HepG2 (cell line): ENCODE data around the gene CLDN19. TPM values are rescaled to one million over a fixed set of nuclear protein-coding genes. Genes with fewer than 3 reads are reported as not detected.

Experiments
- ATAC-seq: fragments of 200-7000 bp; cut with Tn5 transposase; 3 replicates; pipeline ENCODE4 v1.9.1; 2020; ENCODE audit warnings: mild to moderate bottlenecking, moderate library complexity
- BruUV-seq: library from RNA; stranded (reverse); fragments of 400-500 nt; replicated peaks from 2 replicates; lab custom pipeline; 2021; lab: Mats Ljungman, UMichigan
- CTCF ChIA-PET: fragments of 300-600 bp; formaldehyde crosslinking; extraction: SDS; loops from one replicate; lab custom pipeline; 2021; ENCODE audit warnings: low total read pairs, inconsistent platforms, low intra/inter-chr PET ratio; lab: Yijun Ruan, JAX
- POLR2A ChIA-PET: fragments of 350-600 bp; sonication (Branson Sonifier 250); formaldehyde crosslinking; loops from one replicate; lab custom pipeline; 2020; ENCODE audit warnings: antibody characterized with exemption, inconsistent platforms; lab: Yijun Ruan, JAX
- DNase-seq: peaks from one replicate; pipeline ENCODE4 v3.0.0-alpha.2; 2015; ENCODE audit warnings: low spot score
- FAIRE-seq: peaks from 3 replicates; lab custom pipeline; 2011; peaks lifted over from hg19 to GRCh38; lab: Jason Lieb, UNC
- H2AFZ ChIP-seq: one replicate; pipeline ENCODE4 v1.6.1; 2011; ENCODE audit warnings: low read length, inconsistent platforms
- H3K27ac ChIP-seq: fragments of 300-600 bp; 3 replicates; pipeline ENCODE4 v1.8.0; 2011; ENCODE audit warnings: mixed run types, mild to moderate bottlenecking, mixed read lengths, low read length, inconsistent platforms; ENCODE audit not compliant: insufficient read depth; ENCODE audit errors: extremely low read length
- H3K27me3 ChIP-seq, 2 experiments: fragments of 200-600 bp in 1 of 2; 2 replicates in 1 of 2; 3 replicates in 1 of 2; pipeline versions ENCODE4 v1.6.0 to v1.8.0; 2011; ENCODE audit warnings: low read length in 2 of 2, mild to moderate bottlenecking in 2 of 2, moderate library complexity in 2 of 2, inconsistent platforms in 1 of 2; ENCODE audit not compliant: insufficient read depth in 2 of 2, control insufficient read depth in 1 of 2
- H3K36me3 ChIP-seq, 2 experiments: fragments of 200-600 bp in 1 of 2; replicated peaks in 1 of 2; 2 replicates in 1 of 2; 3 replicates in 1 of 2; pipeline versions ENCODE4 v1.5.1 to v1.8.0; 2011; ENCODE audit warnings: low read length in 2 of 2, inconsistent platforms in 1 of 2; ENCODE audit not compliant: insufficient read depth in 2 of 2, control insufficient read depth in 1 of 2
- H3K4me1 ChIP-seq: 2 replicates; pipeline ENCODE4 v1.5.1; 2012; ENCODE audit warnings: low read length, inconsistent platforms; ENCODE audit not compliant: insufficient read depth
- H3K4me2 ChIP-seq: 2 replicates; pipeline ENCODE4 v1.6.0; 2011; ENCODE audit warnings: low read depth, low read length, inconsistent platforms
- H3K4me3 ChIP-seq, 3 experiments: fragments of 200-600 bp in 1 of 3; sonication (generic), shearing (Covaris generic) in 1 of 3; replicated peaks in 1 of 3; 2 replicates each; pipeline ENCODE4 v1.5.1; 2011 to 2016; ENCODE audit warnings: low read length in 3 of 3, inconsistent platforms in 2 of 3, low read depth in 2 of 3, mild to moderate bottlenecking in 2 of 3, control low read depth in 1 of 3, mixed read lengths in 1 of 3; ENCODE audit not compliant: insufficient read depth in 1 of 3
- H3K79me2 ChIP-seq: one replicate; pipeline ENCODE4 v1.6.1; 2011; ENCODE audit warnings: low read length, inconsistent platforms; ENCODE audit not compliant: insufficient read depth
- H3K9ac ChIP-seq: 2 replicates; pipeline ENCODE4 v1.6.0; 2011; ENCODE audit warnings: mild to moderate bottlenecking, low read depth, low read length, inconsistent platforms; ENCODE audit not compliant: insufficient read depth
- H3K9me3 ChIP-seq: 2 replicates; pipeline ENCODE4 v1.5.1; 2012; ENCODE audit warnings: mild to moderate bottlenecking, low read length
- H4K20me1 ChIP-seq: 2 replicates; pipeline ENCODE4 v1.6.0; 2011; ENCODE audit warnings: inconsistent platforms, mild to moderate bottlenecking, low read length, moderate library complexity; ENCODE audit not compliant: insufficient read depth
- AKAP8 ChIP-seq: sonication (generic); formaldehyde crosslinking; IDR thresholded peaks from 2 replicates; pipeline ENCODE4 v1.5.1; 2020; ENCODE audit warnings: mild to moderate bottlenecking, missing genetic modification reagents
- ATF2 ChIP-seq: sonication (generic); formaldehyde crosslinking; IDR thresholded peaks from 2 replicates; pipeline ENCODE4 v1.4.0; 2020; ENCODE audit warnings: missing genetic modification reagents
- CHD4 ChIP-seq: fragments of 200-600 bp; sonication (generic); IDR thresholded peaks from 2 replicates; pipeline ENCODE4 v1.7.0; 2017; ENCODE audit warnings: mild to moderate bottlenecking, low read length, borderline replicate concordance
- KLF15 ChIP-seq: sonication (generic); formaldehyde crosslinking; IDR thresholded peaks from 2 replicates; pipeline ENCODE4 v1.8.1; 2023; ENCODE audit warnings: borderline replicate concordance, mild to moderate bottlenecking, inconsistent platforms, missing genetic modification reagents, mixed read lengths
- RFX5 ChIP-seq: IDR thresholded peaks from 2 replicates; pipeline ENCODE4 v1.6.1; 2011; ENCODE audit warnings: low read depth, low read length, improper control_type of control experiment
- ZBTB20 ChIP-seq: sonication (generic); formaldehyde crosslinking; IDR thresholded peaks from 2 replicates; pipeline ENCODE4 v1.8.1; 2023; ENCODE audit warnings: missing genetic modification reagents, low read depth, mild to moderate bottlenecking, borderline replicate concordance
- ZKSCAN1 ChIP-seq: fragments of 150-350 bp; IDR thresholded peaks from 2 replicates; pipeline ENCODE4 v1.6.1; 2014; ENCODE audit warnings: low read length
- ZNF343 ChIP-seq: sonication (generic); formaldehyde crosslinking; IDR thresholded peaks from 2 replicates; pipeline ENCODE4 v1.4.0; 2020; ENCODE audit warnings: mild to moderate bottlenecking, missing genetic modification reagents
- ZNF562 ChIP-seq: sonication (generic); formaldehyde crosslinking; IDR thresholded peaks from 2 replicates; pipeline ENCODE4 v1.8.0; 2022; ENCODE audit warnings: missing genetic modification reagents, borderline replicate concordance
- ZNF616 ChIP-seq: sonication (generic); formaldehyde crosslinking; IDR thresholded peaks from 2 replicates; pipeline ENCODE4 v1.5.0; 2020; ENCODE audit warnings: low read depth, mild to moderate bottlenecking, missing genetic modification reagents
- ZNF746 ChIP-seq: sonication (generic); formaldehyde crosslinking; IDR thresholded peaks from 2 replicates; pipeline ENCODE4 v1.8.0; 2022; ENCODE audit warnings: mild to moderate bottlenecking, missing genetic modification reagents
- ZNF766 ChIP-seq: sonication (generic); formaldehyde crosslinking; IDR thresholded peaks from 2 replicates; pipeline ENCODE4 v1.5.0; 2020; ENCODE audit warnings: missing genetic modification reagents, borderline replicate concordance
- WGBS: methylation state at CpG from one replicate; pipeline ENCODE4 v1.1.6; 2017; ENCODE audit warnings: low lambda C conversion rate; 5-methylcytosine and 5-hydroxymethylcytosine counted together
- in situ Hi-C: cut with HindIII; loops from 2 replicates; pipeline ENCODE4 v1.10.0; 2017; ENCODE audit warnings: low pct_unique_long_range_greater_than_20kb; ENCODE audit not compliant: extremely low pct_ligation_motif_present
- intact Hi-C: fragments of 100-400 bp; cut with micrococcal nuclease; formaldehyde crosslinking; loops from one replicate; pipeline ENCODE4 v1.10.0; 2022; ENCODE audit not compliant: unreplicated experiment
- polyA plus RNA-seq, 8 experiments: library from polyadenylated mRNA; depleted of rRNA in 3 of 8; stranded (reverse) in 7 of 8; unstranded in 1 of 8; fragments of >200 nt; fragmentation: Illumina TruSeq in 4 of 8; extraction: Trizol in 4 of 8; gene quantifications; 2 replicates each; pipeline versions ENCODE4 v1.2.1 to v1.2.3, GENCODE V29; 2011 to 2016; ENCODE audit warnings: low read depth in 4 of 8, missing spikeins in 1 of 8, mixed read lengths in 1 of 8; ENCODE audit not compliant: insufficient read depth in 1 of 8
- total RNA-seq, 5 experiments: library from RNA; depleted of rRNA; stranded (reverse); fragments of >200 nt; fragmentation: Illumina TruSeq; extraction: Trizol; gene quantifications; 2 replicates each; pipeline ENCODE4 v1.2.3, GENCODE V29; 2016; ENCODE audit warnings: low read depth in 1 of 5
- TF ChIP-seq, protein P1 (sequence below): sonication (generic); formaldehyde crosslinking; conservative IDR thresholded peaks from 2 replicates; pipeline ENCODE4 v1.8.1; 2023; ENCODE audit warnings: missing genetic modification reagents

CLDN19 gene
- total and polyA plus RNA-seq, 2 of the 13 experiments (the other 11 are each of a cell fraction or from before 2014, with no cell fraction given): 5.0 to 7.6 TPM

- Histone ChIP-seq H3K27me3 (no peaks in the 10 kb centered on the region), H2AFZ (no peak overlapping the region), H4K20me1 (no peaks in the 10 kb centered on the region), H3K9me3 (no peaks in the 10 kb centered on the region), H3K4me1 (peaks cover 71% of the 10 kb centered on the region), H3K4me3 (no peak overlapping the region), H3K36me3 (no peaks in the 10 kb centered on the region), H3K4me2 (no peak overlapping the region), H3K79me2 (no peaks in the 10 kb centered on the region), H3K9ac (no peak overlapping the region), H3K27ac (no peak overlapping the region)
- ATAC-seq (no peak), DNase-seq (no peak)
- no TSS peak for BruUV-seq
- CTCF ChIA-PET: interaction anchor here (1.2 kb wide), 1 partner anchor 10 kb away, joined by 4 read pairs; no protein-coding TSS in a partner anchor
- POLR2A ChIA-PET: interaction anchor here (1.0 kb wide), 1 partner anchor 55 kb away, joined by 6 read pairs; the partner anchor contains the start of gene YBX1
- WGBS: 91% methylated on average over 8 of the region's 8 CpGs
- in situ Hi-C loops: loop anchor here (25.0 kb wide), 1 partner anchor 399 kb away; the partner anchor contains the start of gene FOXJ3
- intact Hi-C loops: no loop called here
- TF ChIP-seq ZNF746 (CRISPR knock-in tag) (no peak), ZNF766 (CRISPR knock-in tag) (no peak), ZBTB20 (CRISPR knock-in tag) (no peak), CHD4 (no peak), KLF15 (CRISPR knock-in tag) (no peak), AKAP8 (CRISPR knock-in tag) (no peak), ZNF343 (CRISPR knock-in tag) (no peak), ATF2 (no peak), ZNF562 (CRISPR knock-in tag) (no peak), ZKSCAN1 (no peak), RFX5 (no peak), ZNF616 (no peak)
- TF ChIP-seq, protein P1, sequence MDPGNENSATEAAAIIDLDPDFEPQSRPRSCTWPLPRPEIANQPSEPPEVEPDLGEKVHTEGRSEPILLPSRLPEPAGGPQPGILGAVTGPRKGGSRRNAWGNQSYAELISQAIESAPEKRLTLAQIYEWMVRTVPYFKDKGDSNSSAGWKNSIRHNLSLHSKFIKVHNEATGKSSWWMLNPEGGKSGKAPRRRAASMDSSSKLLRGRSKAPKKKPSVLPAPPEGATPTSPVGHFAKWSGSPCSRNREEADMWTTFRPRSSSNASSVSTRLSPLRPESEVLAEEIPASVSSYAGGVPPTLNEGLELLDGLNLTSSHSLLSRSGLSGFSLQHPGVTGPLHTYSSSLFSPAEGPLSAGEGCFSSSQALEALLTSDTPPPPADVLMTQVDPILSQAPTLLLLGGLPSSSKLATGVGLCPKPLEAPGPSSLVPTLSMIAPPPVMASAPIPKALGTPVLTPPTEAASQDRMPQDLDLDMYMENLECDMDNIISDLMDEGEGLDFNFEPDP (CRISPR knock-in tag): no peak
- TF ChIP-seq, all 625 proteins: peak for 0
- FAIRE-seq: no peak
These were observed 3.4 kb downstream of the CLDN19 start for GRCh38 chr1:42736571-42737200.
